GM23248 (cell line): ENCODE results near the gene P2RX2.

Experiments
- EZH2 ChIP-seq: fragments of 200-600 bp; sonication (generic); IDR thresholded peaks from 2 replicates; pipeline ENCODE4 v1.6.1; 2018; ENCODE audit warnings: antibody characterized with exemption, mild to moderate bottlenecking; ENCODE audit not compliant: insufficient read depth, poor library complexity, severe bottlenecking
- EZH2phosphoT487 ChIP-seq: fragments of 200-600 bp; sonication (generic); IDR thresholded peaks from 2 replicates; pipeline ENCODE4 v1.6.1; 2018; ENCODE audit warnings: antibody characterized with exemption, moderate library complexity, mild to moderate bottlenecking, low read depth; ENCODE audit not compliant: insufficient read depth

GRCh38 chr12:132646850-132647249, 28.3 kb downstream of the P2RX2 start:
- TF ChIP-seq EZH2 (no peak), EZH2phosphoT487 (no peak)
